Prostate gland (tissue), 2 donors: ENCODE measurements around the gene TIPARP. TPM values are rescaled to one million over a fixed set of nuclear protein-coding genes. Genes with fewer than 3 reads are reported as not detected.

Source experiments
- DNase-seq: peaks from one replicate; pipeline ENCODE4 v3.0.0-alpha.2; 2019; ENCODE audit warnings: low spot score
- H3K27ac ChIP-seq, 2 donors: fragments of 200-600 bp; sonication (generic); 2 replicates each; pipeline ENCODE4 v1.5.1; 2017 to 2019
- H3K27me3 ChIP-seq: fragments of 200-600 bp; sonication (generic); replicated peaks from 2 replicates; pipeline ENCODE4 v1.5.1; 2019; ENCODE audit not compliant: insufficient read depth
- H3K36me3 ChIP-seq, 2 donors: fragments of 200-600 bp; sonication (generic); 1 replicate in 1 of 2; 2 replicates in 1 of 2; pipeline versions ENCODE4 v1.5.1 to v1.8.1; 2017 to 2019
- H3K4me1 ChIP-seq: fragments of 200-600 bp; sonication (generic); replicated peaks from 2 replicates; pipeline ENCODE4 v1.5.1; 2019
- H3K4me3 ChIP-seq, 2 donors: fragments of 200-600 bp; sonication (generic); 2 replicates each; pipeline ENCODE4 v1.5.1; 2017 to 2019
- H3K9me3 ChIP-seq: fragments of 200-600 bp; sonication (generic); 2 replicates; pipeline ENCODE4 v1.5.1; 2017
- CTCF ChIP-seq, 4 experiments: fragments of 200-600 bp in 2 of 4; fragments of 450-650 bp in 2 of 4; sonication (generic) in 2 of 4; IDR thresholded peaks; 1 replicate in 3 of 4; 2 replicates in 1 of 4; pipeline ENCODE4 v1.5.1; 2016 to 2019; ENCODE audit warnings: antibody characterized with exemption in 4 of 4, mild to moderate bottlenecking in 2 of 4, moderate library complexity in 2 of 4
- POLR2A ChIP-seq: fragments of 450-650 bp; IDR thresholded peaks from one replicate; pipeline ENCODE4 v1.6.1; 2016; ENCODE audit warnings: antibody characterized with exemption, mild to moderate bottlenecking
- POLR2AphosphoS5 ChIP-seq: sonication (generic); formaldehyde crosslinking; IDR thresholded peaks from one replicate; pipeline ENCODE4 v1.6.1; 2017; ENCODE audit warnings: antibody characterized with exemption
- WGBS: methylation state at CpG from one replicate; pipeline ENCODE4 v1.1.5; 2018; 5-methylcytosine and 5-hydroxymethylcytosine counted together
- intact Hi-C: fragments of 100-400 bp; cut with DNase I; formaldehyde crosslinking; loops from one replicate; pipeline ENCODE4 v1.14.2; 2022
- total RNA-seq, 2 donors: library from RNA; depleted of rRNA; stranded (reverse); fragments of >200 nt; gene quantifications; one replicate each; pipeline ENCODE4 v1.1.0, GENCODE V29; 2016

The TIPARP gene
- total RNA-seq, 2 donors from 2014 or later = 31.9 to 52.0 TPM

- H3K4me1 ChIP-seq = peaks cover 9% of the 10 kb centered on the region
- H3K27ac ChIP-seq = peak overlapping the region in 1 of 2 donors; percentile 24
- no peak overlapping the region for H3K4me3 ChIP-seq
- H3K27me3 ChIP-seq = no peaks in the 10 kb centered on the region
- intact Hi-C loops = no loop called here
- TF ChIP-seq POLR2AphosphoS5 = peak; percentile 68
- no peak for TF ChIP-seq POLR2A
- H3K9me3 ChIP-seq = no peaks in the 10 kb centered on the region
- no peaks in the 10 kb centered on the region for H3K36me3 ChIP-seq
- DNase-seq = peak; percentile 34
Observed at GRCh38 chr3:156630081-156630772, 44.2 kb upstream of the TIPARP start.

DNA sequence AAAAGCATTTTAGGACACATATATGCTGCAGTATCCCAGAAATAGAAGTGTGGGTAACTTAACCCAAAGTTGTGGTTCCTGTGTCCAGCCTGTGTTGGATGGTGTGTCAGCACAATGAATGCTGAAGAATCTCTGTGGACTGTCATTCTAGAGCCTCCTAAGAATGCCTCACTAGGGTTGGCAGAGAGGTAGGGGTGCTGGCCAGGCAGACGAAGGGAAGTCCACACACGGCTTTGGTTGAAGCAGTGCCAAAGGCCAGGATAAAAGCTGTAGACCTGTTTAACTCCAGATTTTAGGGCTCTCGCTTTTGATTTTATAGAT lies 43.7 kb upstream of the TIPARP start:
- no peak for DNase-seq
- peak overlapping the region in 1 of 2 donors; percentile 24 for H3K27ac ChIP-seq
- WGBS = 26% methylated on average over 3 of the region's 3 CpGs

DNA sequence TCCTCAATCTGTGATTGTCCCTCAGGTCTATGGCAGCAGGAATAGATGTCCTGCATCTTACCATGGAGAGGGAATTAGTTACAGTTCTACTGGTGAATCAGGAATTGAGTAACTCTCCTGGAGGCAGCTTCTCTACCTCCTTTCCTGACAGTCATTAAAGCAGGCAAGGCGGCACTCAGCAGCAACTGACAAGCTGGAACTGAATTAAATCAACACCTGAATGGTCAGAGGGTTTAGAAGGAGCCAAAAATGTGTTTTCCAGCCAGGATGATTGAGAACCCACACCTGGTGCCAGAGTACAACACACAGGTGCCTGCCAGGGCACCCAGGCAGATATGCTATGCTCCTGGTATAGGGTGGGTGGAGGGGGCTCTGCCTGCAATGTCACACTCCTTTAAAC lies 43.1 kb upstream of the TIPARP start:
- 24% methylated on average over 1 of the region's 1 CpG for WGBS
- Histone ChIP-seq H3K4me3 (no peak overlapping the region), H3K9me3 (no peaks in the 10 kb centered on the region), H3K27ac (no peak overlapping the region), H3K4me1 (peaks cover 9% of the 10 kb centered on the region), H3K36me3 (no peaks in the 10 kb centered on the region), H3K27me3 (no peaks in the 10 kb centered on the region)
- peak; percentile 46 for TF ChIP-seq POLR2AphosphoS5
- TF ChIP-seq POLR2A = no peak
- DNase-seq = peak; percentile 32
- intact Hi-C loops = no loop called here

More for the DNA sequence above, 43.7 kb upstream of the TIPARP start:
- TF ChIP-seq POLR2AphosphoS5 (no peak), POLR2A (no peak), CTCF (IDR thresholded peaks at IDR 0.05) (no peak)
- Histone ChIP-seq H3K4me3 (no peak overlapping the region), H3K9me3 (no peaks in the 10 kb centered on the region), H3K36me3 (no peaks in the 10 kb centered on the region), H3K27me3 (no peaks in the 10 kb centered on the region), H3K4me1 (peaks cover 9% of the 10 kb centered on the region)
- intact Hi-C loops = no loop called here

GRCh38 chr3:156632601-156633000 lies 41.8 kb upstream of the TIPARP start:
- DNase-seq = no peak
- H3K4me3 ChIP-seq = no peak overlapping the region
- intact Hi-C loops = no loop called here
- H3K4me1 ChIP-seq = peaks cover 9% of the 10 kb centered on the region
- WGBS = 88% methylated on average over 4 of the region's 4 CpGs
- no peaks in the 10 kb centered on the region for H3K9me3 ChIP-seq
- H3K27me3 ChIP-seq = no peaks in the 10 kb centered on the region
- H3K27ac ChIP-seq = no peak overlapping the region
- no peaks in the 10 kb centered on the region for H3K36me3 ChIP-seq
- TF ChIP-seq CTCF (IDR thresholded peaks at IDR 0.05) (no peak), POLR2A (no peak), POLR2AphosphoS5 (no peak)

DNA sequence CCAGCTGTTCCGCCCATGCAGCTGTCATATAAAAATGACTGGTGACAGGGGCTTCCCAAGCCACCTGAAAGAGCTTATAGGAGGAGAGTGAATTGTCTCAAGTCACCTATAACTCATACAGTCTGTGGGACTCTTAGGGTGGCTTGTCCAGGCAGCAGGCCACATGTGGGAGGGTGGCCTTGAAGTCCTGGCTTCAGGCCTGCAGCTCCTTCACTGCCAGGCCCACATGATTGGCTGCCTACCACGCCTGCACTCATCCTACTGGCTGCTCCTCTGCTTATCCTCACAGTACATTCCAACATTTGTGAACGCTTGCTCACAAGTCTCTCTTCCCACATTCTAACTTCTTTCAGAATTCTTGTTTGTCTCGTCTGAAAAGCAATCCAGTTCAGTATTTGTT lies 41.1 kb upstream of the TIPARP start:
- TF ChIP-seq POLR2A (no peak), POLR2AphosphoS5 (peak; percentile 23), CTCF (IDR thresholded peaks at IDR 0.05) (no peak)
- Histone ChIP-seq H3K27me3 (no peaks in the 10 kb centered on the region), H3K4me1 (peaks cover 9% of the 10 kb centered on the region), H3K27ac (no peak overlapping the region), H3K36me3 (no peaks in the 10 kb centered on the region), H3K9me3 (no peaks in the 10 kb centered on the region), H3K4me3 (no peak overlapping the region)
- DNase-seq = no peak
- WGBS = 28% methylated on average over 4 of the region's 4 CpGs
- intact Hi-C loops = no loop called here

GRCh38 chr3:156635034-156635433 lies 39.4 kb upstream of the TIPARP start:
- Histone ChIP-seq H3K4me3 (no peak overlapping the region), H3K27ac (no peak overlapping the region), H3K4me1 (peaks cover 9% of the 10 kb centered on the region), H3K27me3 (no peaks in the 10 kb centered on the region), H3K36me3 (no peaks in the 10 kb centered on the region), H3K9me3 (no peaks in the 10 kb centered on the region)
- DNase-seq = no peak
- intact Hi-C loops = no loop called here
- WGBS = 91% methylated on average over 3 of the region's 3 CpGs
- no peak for TF ChIP-seq CTCF (IDR thresholded peaks at IDR 0.05)
